Ishikawa (cell line): ENCODE data around the gene ERC1.

Experiments
- YY1 ChIP-seq: IDR thresholded peaks from 2 replicates; pipeline ENCODE4 v1.6.1; 2012; ENCODE audit warnings: low read depth
- TF ChIP-seq, protein P1 (sequence below): IDR thresholded peaks from 2 replicates; pipeline ENCODE4 v1.6.1; 2012; ENCODE audit warnings: low read depth, mild to moderate bottlenecking

DNA sequence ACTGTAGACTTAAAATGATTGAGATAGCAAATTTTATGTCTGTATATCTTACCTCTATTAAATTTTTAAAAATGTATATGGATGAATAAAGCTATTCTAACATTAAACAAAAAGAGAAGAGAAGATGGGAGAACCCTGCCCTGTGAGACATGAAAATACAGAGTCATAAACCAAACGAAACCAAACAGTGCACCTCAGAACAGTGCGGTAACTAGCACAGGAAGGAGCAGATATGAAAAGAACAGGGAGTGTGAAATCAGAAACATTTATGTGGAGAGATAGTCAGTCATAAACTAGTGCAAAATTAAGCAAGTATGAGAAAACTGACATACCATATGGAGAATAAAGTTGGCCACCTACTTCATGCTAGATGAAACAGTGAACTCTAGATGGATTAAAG lies 135.1 kb downstream of the ERC1 start:
- TF ChIP-seq YY1 = no peak
- TF ChIP-seq, protein P1, sequence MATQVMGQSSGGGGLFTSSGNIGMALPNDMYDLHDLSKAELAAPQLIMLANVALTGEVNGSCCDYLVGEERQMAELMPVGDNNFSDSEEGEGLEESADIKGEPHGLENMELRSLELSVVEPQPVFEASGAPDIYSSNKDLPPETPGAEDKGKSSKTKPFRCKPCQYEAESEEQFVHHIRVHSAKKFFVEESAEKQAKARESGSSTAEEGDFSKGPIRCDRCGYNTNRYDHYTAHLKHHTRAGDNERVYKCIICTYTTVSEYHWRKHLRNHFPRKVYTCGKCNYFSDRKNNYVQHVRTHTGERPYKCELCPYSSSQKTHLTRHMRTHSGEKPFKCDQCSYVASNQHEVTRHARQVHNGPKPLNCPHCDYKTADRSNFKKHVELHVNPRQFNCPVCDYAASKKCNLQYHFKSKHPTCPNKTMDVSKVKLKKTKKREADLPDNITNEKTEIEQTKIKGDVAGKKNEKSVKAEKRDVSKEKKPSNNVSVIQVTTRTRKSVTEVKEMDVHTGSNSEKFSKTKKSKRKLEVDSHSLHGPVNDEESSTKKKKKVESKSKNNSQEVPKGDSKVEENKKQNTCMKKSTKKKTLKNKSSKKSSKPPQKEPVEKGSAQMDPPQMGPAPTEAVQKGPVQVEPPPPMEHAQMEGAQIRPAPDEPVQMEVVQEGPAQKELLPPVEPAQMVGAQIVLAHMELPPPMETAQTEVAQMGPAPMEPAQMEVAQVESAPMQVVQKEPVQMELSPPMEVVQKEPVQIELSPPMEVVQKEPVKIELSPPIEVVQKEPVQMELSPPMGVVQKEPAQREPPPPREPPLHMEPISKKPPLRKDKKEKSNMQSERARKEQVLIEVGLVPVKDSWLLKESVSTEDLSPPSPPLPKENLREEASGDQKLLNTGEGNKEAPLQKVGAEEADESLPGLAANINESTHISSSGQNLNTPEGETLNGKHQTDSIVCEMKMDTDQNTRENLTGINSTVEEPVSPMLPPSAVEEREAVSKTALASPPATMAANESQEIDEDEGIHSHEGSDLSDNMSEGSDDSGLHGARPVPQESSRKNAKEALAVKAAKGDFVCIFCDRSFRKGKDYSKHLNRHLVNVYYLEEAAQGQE = no peak
